IPS-11a (cell line): ENCODE data around the gene PAQR7.
A peak's percentile ranks its signal among the peaks of the same experiment; 100 is the strongest.

Experiments used
- H3K4me3 ChIP-seq: one replicate; pipeline ENCODE4 v1.5.1; 2013; ENCODE audit warnings: low read depth, low read length, control low read depth

The PAQR7 gene

DNA sequence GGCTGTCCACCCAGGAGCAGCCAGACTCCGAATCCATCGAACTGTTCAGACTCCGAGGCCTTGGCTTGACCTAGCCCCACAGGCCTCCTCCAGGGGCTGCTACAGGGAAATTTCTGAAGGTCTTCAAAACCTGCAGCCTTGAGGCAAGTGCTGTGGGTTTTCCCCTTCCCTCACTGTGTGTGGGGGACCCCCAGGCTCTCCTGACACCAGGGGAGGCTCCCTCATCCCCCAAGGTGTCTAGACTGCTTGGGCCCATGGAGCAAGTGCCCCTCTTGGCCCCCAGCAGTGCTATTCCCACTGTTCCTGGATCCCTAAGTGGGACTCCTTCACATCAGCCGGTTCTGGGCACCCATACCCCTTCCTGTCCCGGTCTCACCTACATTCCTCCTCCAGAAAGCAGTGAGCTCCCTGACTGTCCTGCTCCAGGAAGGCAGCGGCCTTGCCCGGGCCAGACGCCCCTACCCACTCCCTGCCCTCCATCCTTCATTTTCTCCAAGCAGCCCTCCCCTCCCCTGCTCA is 814 bp downstream of the PAQR7 start:
- H3K4me3 ChIP-seq = peak overlapping the region; percentile 29

DNA sequence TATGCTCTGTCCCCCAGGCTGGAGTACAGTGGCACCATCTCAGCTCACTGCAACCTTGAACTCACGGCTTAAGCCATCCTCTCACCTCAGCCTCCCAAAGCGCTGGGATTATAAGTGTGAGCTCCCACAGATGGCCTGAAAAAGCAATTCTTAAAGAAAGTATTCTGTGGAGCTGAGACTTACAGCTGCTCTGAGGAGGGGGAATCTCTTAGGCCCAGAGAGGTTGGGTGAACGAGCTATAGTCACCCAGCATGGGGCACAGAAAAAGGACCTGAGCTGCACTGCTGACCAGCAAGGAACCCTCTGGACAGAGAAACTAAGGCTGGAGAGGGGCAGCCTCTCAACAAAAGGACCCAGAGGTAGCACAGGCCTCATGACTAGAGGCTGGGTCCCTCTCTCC is 1.3 kb downstream of the PAQR7 start:
- no peak overlapping the region for H3K4me3 ChIP-seq

DNA sequence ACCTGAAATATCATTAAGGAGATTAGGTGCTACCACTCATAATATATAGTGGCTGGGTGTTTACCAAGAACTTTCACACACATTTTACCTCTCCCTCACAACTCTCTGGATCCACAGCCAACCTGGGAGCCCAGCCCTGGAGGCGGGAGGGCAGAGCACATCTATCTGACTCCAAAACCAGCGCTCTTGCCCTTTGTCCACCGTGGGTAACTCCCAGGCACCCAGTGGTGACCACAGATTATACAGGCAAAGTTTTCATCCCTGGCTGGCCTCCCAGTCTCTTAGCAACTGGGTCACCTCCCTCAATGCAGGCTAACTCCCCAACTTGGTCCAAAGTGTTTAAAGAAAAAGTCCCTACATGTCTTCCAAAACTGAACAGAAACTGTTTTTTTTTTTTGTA is 2.4 kb downstream of the PAQR7 start:
- H3K4me3 ChIP-seq = no peak overlapping the region

DNA sequence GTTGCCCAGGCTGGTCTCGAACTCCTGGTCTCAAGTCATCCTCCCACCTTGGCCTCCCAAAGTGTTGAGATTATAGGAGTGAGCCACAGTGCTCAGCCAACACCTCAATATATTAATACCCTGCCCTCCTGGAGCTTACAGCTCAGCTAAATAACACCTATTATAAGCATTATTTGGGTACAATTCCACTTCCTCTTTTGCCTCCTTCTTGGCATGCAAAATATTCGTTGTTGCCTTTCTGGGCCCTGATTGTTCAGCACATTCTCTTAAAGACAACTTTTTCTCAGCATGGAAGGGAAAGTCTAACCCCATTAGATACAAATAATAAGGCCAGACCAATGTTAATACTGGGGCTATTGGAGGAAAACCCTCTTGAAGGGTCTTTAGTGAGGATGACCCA is 2.8 kb downstream of the PAQR7 start:
- no peak overlapping the region for H3K4me3 ChIP-seq

DNA sequence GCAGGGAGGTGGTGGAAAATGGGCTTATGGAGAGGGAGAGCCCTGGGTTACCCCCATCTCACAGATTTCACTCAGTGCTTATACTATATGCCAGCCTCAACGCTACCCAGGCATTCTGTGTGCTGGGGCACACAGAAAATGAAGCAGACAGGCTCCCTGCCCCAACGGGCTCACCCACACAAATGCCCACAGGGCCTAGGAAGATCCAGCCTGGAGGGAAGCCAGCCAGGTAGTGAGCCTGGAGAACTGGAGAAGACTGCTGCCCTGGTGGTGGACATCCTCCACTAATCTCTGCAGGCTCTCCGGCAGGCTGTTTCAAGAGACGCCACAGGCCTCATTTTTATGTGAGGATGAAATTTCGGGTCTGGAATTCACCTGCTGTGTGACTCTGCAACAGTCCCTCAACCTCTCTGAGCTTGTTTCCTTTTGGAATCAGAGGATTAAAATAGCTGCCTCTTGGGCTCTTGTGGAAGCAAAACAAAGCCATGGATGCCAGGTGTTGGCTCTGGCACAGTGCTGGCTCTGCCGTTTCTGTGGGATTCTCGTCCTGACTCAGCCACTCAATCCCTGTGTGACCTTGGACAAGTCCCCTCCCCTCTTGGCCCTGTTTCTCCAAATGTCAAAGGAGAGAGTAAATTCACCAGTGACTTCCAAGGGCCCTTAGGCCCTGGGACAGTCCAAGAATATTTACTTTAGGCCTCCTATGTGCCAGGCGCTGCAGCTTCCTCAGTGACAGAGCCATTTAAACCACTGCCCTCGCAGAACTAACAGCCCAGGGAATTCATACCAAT is 3.6 kb downstream of the PAQR7 start:
- H3K4me3 ChIP-seq = no peak overlapping the region

DNA sequence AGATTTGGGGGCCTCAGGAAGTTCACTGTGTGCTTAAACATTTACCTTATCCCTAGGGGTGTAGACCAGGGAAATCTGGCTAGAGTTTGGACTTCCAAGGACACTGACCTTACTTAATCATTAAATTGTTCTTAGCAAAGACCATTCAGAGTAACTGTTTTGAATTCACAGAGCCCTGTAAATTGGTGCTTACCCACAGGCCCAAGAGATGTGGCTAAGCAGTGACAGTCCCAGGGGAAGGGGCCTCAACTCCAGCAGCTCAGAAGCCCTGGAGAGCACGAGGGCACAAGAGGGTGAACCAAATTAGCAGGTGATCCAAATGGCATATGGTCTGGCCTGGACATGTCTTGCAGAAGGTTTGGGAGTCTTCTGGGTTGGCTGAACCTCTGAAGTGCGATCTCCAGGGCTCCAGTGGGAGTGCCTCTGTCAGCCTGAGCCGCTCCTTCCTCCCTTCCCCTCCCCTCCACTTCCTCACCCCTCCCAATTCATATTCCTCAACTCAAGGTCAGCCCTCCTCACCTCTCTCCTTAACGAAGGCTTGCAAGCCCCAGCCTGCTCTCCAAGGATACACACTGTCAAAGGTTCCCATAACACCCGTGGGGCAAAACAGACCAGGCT is 4.3 kb downstream of the PAQR7 start:
- H3K4me3 ChIP-seq = no peak overlapping the region

DNA sequence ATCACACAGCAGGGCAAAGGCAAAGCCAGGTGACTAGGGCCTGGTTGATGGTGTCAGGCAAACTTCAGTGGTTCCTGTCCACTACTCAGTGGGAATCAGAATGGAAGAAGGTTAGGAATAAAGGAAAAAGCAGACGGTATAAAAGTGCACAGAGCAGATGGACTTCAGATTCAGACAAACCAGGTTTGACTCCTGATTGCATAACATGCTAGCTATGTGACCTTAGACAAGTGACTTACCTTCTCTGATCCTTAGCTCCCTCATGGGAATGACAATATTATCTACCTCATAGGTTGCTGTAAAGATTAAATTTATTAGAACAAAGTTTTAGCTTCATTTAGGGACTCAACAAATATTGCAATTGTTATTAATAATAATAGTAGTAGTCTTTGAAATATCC is 4.9 kb downstream of the PAQR7 start:
- no peak overlapping the region for H3K4me3 ChIP-seq

DNA sequence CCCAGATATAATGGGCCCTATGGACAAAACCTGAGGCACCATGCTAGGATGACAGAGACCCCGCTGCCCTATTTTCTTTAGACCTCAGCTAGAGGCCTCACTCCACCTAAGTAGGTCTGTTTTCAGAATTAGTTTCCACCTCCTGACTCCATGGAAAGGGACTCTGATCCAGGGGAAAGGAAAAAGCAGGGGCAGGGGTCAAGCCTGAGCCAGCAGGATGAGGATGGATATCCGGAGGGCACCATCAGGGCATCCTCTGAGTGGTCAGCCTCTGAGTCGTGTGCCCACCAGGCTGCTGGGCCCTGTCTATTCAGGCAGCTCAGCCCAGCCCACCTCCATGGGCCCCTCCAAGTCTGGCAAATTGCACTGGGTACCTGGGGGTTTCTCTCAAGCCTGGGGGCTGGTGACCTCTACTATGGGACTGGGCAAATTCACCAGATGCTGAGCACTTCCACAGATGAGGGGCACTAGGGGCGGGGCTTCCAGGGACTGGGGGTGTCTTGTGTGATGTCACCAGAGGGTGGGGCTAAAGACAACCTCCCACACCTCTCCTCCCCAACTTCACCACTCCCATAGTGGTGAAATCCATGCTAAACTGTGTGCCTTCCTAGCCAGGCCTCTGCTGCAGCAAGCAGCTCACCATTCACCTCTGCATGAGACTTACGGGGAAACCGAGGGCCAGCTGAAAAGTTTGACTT is 5.5 kb downstream of the PAQR7 start:
- no peak overlapping the region for H3K4me3 ChIP-seq

DNA sequence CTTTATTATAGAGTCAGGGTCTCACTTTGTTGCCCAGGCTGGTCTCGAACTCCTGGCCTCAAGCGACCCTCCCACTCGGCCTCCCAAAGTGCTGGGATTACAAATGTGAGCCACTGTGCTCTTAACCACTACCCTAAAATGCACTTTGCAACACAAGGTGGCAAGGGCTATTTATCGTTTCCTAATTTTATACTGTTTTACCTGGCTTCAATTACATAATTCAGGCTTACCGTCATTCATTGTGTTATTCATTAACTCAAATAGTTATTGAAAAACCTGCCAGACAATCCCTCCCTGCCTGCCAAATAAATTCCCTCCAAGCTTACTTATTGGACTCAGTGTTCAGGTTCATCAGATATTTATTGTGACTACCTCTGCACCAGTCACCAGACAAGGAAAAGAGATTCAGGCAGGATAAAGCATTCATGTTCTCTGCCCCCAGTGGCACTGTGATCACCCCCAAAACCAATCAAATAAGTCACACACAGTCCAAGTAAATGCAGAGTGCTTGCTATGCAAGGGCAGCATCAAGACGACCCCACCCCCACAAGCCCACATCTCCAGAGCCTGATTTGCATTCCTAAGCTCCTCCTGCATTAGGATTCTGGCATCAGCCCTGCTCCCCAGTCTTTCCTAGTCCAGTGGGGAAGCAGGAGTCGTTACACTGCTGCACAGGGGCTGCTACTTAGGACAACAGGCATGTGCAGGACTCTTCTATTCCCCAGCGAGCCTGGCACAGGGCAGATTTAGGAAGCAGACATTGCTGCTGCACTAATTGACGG is 8.1 kb downstream of the PAQR7 start:
- H3K4me3 ChIP-seq = no peak overlapping the region

DNA sequence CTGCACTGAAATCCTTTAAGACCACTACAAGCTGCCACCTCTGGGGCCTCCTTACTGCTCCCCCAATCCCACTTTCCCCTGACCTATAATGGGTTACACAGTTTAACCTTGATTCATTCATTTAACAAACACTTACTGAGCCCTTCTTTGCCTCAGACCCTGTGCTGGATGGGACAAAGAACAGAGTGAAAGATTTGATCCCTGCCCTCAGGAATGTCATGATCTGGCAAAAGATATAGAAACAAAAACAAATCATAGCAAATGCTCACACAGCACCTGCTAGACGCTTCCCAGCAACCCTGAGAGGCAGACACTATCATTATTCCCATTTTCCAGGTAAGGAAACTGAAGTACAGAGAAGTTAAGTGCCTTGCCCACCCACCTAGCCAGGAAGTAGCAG is 9.2 kb downstream of the PAQR7 start:
- no peak overlapping the region for H3K4me3 ChIP-seq

DNA sequence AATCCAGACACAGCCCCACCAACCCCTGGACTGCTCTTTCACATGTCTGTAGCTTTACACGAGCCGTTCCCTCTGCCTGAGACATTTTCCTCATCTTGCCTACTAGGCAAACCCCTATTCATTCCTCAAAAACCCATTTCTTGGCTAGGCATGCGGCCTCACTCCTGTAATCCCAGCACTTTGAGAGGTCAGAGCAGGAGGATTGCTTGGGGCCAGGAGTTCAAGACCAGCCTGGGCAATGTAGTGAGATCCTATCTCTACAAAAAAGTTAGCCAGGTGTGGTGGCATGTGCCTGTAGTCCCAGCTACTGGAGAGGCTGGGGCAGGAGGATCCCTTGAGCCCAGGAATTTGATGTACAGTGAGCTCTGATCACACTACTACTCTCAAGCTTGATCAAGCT is 11.1 kb downstream of the PAQR7 start:
- H3K4me3 ChIP-seq = no peak overlapping the region

DNA sequence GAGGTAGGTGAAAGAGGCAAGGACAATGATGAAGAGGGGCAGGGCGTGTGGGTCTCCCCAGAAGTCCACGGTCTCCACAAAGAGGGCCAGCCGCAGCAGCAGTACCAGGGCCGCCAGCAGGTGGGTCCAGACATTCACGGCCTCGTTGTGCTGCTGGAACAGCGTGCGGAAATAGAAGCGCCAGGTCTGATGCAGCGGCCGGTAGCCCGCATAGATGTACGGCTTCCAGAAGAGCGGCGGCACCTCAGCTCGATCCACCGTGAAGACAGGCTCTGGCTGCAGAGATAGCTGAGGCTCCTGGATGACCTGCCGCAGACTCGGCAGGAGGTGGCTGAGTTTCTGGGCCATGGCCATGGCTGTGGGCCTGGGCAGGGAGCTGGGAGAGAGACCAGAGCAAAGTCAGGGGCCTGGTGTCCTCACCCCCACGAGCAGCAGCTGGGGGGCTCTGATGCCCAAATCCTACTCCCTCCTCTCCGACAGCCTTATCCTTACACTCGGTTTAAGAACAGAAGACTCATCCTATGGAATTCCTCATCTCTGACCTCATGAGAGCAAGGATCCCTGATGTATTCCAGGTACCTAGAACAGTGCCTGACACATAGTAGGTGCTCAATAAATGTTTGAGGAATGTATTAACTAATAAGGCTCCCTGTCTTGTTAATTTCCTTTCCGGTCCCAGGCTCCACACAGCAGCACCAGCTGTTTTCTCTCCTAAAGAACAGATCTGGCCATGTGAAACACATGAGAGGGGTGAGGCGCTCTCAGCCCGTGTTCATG is 11.8 kb downstream of the PAQR7 start:
- no peak overlapping the region for H3K4me3 ChIP-seq

DNA sequence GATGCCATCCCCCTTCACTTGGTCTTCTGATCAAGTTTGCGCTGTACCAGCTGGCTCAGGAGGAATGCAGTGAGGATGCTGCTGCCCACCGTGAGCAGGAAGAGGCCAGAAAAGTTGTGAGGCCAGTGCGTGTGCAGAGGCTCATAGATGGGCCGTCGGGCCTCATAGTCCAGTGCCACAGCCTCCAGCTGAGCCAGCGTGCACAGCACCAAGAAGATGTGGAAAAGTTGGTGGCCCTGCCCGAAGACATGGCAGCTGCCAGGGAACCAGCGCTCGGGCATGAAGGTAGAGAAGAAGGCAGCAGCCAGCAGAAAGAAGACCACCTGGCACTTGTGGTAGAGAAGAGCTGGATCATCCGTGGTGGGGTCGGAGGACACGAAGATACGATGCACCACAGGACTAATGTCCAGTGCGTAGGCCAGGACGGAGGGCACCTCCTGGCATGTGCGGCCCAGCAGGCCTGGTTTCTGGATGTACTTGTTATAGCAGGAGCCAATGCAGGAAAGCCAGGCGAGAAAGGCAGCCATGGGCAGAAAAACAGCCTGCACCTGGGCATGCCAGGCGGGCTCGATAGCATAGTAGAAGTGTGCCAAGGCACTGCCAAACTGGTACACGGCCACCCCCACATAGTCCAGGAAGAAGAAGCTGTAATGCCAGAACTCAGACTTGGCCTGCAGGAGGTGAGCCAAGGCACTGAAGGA is 12.6 kb downstream of the PAQR7 start:
- no peak overlapping the region for H3K4me3 ChIP-seq

DNA sequence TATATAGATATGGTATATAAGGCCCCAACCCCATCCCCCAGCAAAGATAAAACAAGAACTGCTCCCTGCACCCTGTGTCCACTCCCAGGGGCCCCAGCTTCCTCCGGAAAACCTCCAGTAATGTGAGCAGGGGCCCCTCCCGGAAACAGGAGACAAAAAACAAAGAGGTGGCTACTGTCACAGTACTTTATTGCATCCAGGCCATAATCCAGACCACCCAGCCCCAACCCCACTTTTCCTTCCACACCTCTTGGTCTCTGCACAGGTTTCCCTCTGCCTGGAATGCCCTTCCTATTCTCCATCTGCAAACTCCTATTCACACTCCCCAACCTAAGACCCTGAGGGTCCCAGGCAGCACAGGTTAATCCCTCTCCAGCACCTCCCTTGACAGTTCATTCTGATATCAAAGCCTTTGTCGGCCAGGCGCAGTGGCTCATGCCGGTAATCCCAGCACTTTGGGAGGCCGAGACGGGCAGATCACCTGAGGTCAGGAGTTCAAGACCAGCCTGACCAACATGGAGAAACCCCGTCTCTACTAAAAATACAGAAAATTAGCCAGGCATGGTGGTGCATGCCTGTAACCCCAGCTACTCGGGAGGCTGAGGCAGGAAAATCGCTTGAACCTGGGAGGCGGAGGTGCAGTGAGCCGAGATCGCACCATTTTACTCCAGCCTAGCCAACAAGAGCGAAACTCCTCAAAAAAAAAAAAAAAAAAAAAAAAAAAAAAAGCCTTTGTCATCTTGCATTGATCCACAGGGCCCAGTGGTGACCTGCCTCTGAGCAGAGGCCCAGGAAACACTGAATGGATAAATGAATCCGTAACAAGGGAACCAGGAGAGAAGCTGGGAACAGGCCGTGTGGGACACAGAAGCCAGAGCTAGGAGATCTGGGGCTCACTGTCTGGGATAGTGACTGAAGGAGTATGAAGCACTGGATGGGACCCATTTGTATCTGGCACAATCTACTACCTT is 13.9 kb downstream of the PAQR7 start:
- no peak overlapping the region for H3K4me3 ChIP-seq

DNA sequence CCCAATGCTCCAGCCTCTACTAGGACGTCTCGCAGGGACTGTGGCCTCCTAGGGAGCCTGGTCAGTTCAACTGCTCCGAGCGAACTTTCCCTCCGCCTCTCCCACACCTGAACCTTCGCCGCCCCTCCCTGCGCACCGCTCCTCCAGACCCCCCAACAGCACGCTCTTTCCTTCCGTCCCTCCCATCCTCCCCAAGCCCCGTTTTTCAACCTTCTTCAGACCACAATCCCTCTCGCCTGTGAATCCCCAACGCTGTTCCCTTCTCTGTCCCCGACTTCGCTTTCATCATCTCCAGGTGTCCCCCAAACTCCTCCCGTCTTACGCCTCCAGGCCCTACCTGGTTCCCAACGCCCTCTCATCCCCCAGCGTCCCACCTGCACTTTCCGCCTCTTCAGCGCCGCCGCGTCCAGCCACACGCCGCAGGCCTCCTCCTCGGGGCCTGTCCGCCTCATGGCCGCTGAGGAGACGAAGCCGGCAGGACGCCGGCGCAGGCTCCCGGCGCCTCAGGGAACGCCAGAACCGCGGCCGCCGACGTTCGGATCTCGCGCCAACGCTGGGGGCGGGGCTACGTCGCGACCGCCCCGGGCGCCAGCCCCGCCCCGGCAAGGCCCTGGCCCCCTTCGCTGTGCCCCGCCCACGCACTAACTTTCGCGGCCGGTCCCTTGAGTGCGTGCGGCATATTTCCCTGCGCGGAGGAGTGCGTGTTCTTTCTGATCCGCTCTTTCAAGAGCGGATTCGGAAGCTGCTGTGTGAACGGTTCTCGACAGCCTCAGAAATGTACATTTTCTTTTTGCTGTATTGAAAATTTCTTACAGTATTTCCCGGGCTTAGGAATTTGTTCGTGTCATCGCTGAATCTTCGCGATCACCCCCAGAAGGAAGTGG is 16.4 kb downstream of the PAQR7 start, which contains the start of gene AUNIP:
Gene AUNIP (minus strand): TSS at position 552 of the 884 bp plus-strand sequence. CDS start 100 bp downstream, at position 452.
- H3K4me3 ChIP-seq = peak within 1 kb of the TSS; percentile 96

DNA sequence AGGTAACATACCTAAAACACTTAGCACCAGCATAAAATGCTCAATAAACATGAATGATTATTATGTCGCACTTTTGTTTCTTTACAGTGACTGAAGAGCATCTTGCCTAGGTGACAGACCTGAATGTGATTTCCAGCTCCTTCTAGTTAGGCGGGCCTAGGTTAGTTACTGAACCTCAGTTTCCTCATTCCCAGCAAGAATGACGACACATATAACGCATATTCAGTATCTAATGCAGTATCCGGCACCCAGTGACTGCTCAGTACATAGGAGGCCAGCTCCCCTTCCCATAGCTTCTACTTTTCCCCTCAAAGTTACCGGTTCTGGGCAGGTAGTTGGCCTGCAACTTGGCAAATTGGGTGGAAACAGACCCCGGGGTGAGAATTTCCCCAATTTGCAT is 17.0 kb downstream of the PAQR7 start:
- peak overlapping the region; percentile 96 for H3K4me3 ChIP-seq

DNA sequence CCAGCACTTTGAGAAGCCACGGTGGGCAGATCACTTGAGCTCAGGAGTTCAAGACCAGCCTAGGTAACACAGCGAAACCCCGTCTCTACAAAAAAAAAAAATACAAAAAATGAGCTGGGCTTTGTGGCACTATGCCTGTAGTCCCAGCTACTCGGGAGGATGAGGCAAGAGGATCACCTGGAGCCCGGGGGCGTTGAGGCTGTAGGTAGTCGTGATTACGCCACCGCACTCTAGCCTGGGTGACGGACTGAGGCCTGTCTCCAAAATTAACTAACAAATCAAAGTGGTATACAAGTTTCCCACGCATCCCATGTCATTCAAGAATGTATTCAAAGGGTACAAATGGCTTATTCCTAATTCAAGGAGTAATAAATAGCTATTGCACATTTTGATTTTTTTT is 18.7 kb downstream of the PAQR7 start:
- H3K4me3 ChIP-seq = no peak overlapping the region

DNA sequence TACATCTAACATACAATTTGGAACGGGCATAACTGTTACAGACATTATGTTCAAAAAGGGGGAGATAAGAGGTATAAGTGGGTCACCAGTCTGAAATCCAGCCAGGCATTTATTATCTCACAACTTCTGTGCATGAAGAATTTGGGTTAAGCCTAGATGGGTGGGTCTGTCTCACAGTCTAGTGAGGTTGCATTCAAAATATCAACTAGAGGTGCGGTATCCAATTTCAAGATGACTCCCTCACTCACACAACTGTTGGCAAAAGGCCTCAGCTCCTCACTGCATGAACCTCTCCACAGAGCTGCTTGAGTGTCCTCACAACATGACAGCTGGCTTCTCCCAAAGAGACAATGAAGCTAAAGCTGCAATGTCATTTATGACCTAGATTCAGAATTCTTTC is 21.0 kb downstream of the PAQR7 start:
- no peak overlapping the region for H3K4me3 ChIP-seq
